Fibroblast of villous mesenchyme (primary cell): ENCODE measurements around the gene TXNRD2. TPM values are rescaled to one million over a fixed set of nuclear protein-coding genes. Genes with fewer than 3 reads are reported as not detected.

ENCODE experiments used
- DNase-seq: peaks from one replicate; pipeline ENCODE4 v3.0.0-alpha.2; 2010; ENCODE audit warnings: low read depth
- H3K4me3 ChIP-seq: 2 replicates; pipeline ENCODE4 v1.5.1; 2011; ENCODE audit warnings: low read depth, mild to moderate bottlenecking, low read length
- CTCF ChIP-seq: IDR thresholded peaks from 2 replicates; pipeline ENCODE4 v1.5.1; 2012; ENCODE audit warnings: low read depth, mild to moderate bottlenecking, low read length; ENCODE audit not compliant: insufficient read depth
- total RNA-seq: library from RNA; depleted of rRNA; stranded (reverse); fragments of >200 nt; gene quantifications from 2 replicates; pipeline ENCODE4 v1.2.3, GENCODE V29; 2012

The TXNRD2 gene
- total RNA-seq, 1 donor = 39.3 TPM

GRCh38 chr22:19979712-19980493 is 38.3 kb upstream of the TXNRD2 start:
- TF ChIP-seq CTCF = no peak
- H3K4me3 ChIP-seq = no peak overlapping the region
- no peak for DNase-seq

GRCh38 chr22:19978748-19979147 is 37.1 kb upstream of the TXNRD2 start:
- DNase-seq = no peak
- no peak for TF ChIP-seq CTCF
- no peak overlapping the region for H3K4me3 ChIP-seq

GRCh38 chr22:19977296-19978243 is 36.0 kb upstream of the TXNRD2 start:
- no peak for TF ChIP-seq CTCF
- no peak for DNase-seq
- H3K4me3 ChIP-seq = no peak overlapping the region

GRCh38 chr22:19976671-19977070 is 35.1 kb upstream of the TXNRD2 start:
- DNase-seq = no peak
- TF ChIP-seq CTCF = no peak
- H3K4me3 ChIP-seq = no peak overlapping the region

GRCh38 chr22:19975707-19976035 is 34.1 kb upstream of the TXNRD2 start:
- no peak for DNase-seq
- no peak overlapping the region for H3K4me3 ChIP-seq
- no peak for TF ChIP-seq CTCF

- no peak overlapping the region for H3K4me3 ChIP-seq
- TF ChIP-seq CTCF = no peak
- no peak for DNase-seq
Observed at GRCh38 chr22:19974935-19975706, 33.5 kb upstream of the TXNRD2 start.
